RWPE2 (cell line): ENCODE data around the gene CTTNBP2NL.

Source experiments
- ATAC-seq: fragments of 200-7000 bp; cut with Tn5 transposase; 3 replicates; pipeline ENCODE4 v1.9.1; 2021; ENCODE audit warnings: low read depth
- DNase-seq: peaks from one replicate; pipeline ENCODE4 v3.0.0-alpha.2; 2020; ENCODE audit warnings: low spot score
- H3K27ac ChIP-seq: fragments of 450-650 bp; 2 replicates; pipeline ENCODE4 v1.5.1; 2017; ENCODE audit warnings: mild to moderate bottlenecking; ENCODE audit not compliant: poor library complexity, severe bottlenecking
- H3K27me3 ChIP-seq: fragments of 250-450 bp; sonication (Bioruptor Pico); 2 replicates; pipeline ENCODE4 v1.5.1; 2021; ENCODE audit warnings: mild to moderate bottlenecking, moderate library complexity; ENCODE audit not compliant: insufficient read depth, poor library complexity, severe bottlenecking
- H3K36me3 ChIP-seq: fragments of 250-450 bp; sonication (Bioruptor Pico); 2 replicates; pipeline ENCODE4 v1.5.1; 2020; ENCODE audit warnings: low read depth, mild to moderate bottlenecking, moderate library complexity
- H3K4me1 ChIP-seq: fragments of 250-450 bp; sonication (Bioruptor Pico); 2 replicates; pipeline ENCODE4 v1.5.1; 2021; ENCODE audit warnings: mild to moderate bottlenecking, moderate library complexity; ENCODE audit not compliant: insufficient read depth, poor library complexity, severe bottlenecking
- H3K4me3 ChIP-seq: fragments of 250-450 bp; sonication (Bioruptor Pico); 2 replicates; pipeline ENCODE4 v1.5.1; 2021; ENCODE audit warnings: mild to moderate bottlenecking, moderate library complexity; ENCODE audit not compliant: severe bottlenecking
- H3K9me3 ChIP-seq: fragments of 250-450 bp; sonication (Bioruptor Pico); 2 replicates; pipeline ENCODE4 v1.5.1; 2021; ENCODE audit warnings: mild to moderate bottlenecking, moderate library complexity; ENCODE audit not compliant: severe bottlenecking
- TF ChIP-seq, protein P1 (sequence below): fragments of 450-650 bp; IDR thresholded peaks from one replicate; pipeline ENCODE4 v1.5.1; 2017; ENCODE audit warnings: mild to moderate bottlenecking, moderate library complexity; ENCODE audit not compliant: poor library complexity, severe bottlenecking

The CTTNBP2NL gene

DNA sequence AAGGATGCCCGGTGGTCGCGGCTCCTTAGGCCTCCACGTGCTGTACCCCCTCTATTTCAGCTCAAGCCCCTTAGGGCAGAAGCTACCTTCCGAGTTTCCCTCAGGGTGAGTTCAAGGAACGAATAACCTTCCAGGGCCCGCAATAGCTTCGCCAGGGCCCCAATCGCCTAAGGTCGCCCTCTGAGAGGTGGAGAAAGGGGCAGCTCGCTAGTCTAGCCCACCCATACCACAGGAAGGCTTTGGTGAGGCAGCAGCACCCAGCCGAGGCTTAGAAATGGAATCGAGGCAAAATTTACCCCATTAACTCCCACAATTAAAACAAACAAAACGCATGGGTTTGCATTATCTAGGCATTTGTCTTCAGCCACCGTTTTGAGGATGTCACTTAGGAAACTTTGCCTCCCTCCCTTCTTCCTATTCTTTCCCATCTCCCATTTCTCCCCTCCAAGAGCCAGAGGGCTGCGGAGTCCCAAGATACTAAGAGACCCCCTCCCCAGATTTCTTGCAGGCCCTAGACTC, 113.7 kb downstream of the CTTNBP2NL start:
- Histone ChIP-seq H3K4me1 (no peaks in the 10 kb centered on the region), H3K27ac (no peak overlapping the region), H3K9me3 (no peaks in the 10 kb centered on the region), H3K36me3 (no peaks in the 10 kb centered on the region), H3K4me3 (no peak overlapping the region), H3K27me3 (no peaks in the 10 kb centered on the region)
- TF ChIP-seq, protein P1, sequence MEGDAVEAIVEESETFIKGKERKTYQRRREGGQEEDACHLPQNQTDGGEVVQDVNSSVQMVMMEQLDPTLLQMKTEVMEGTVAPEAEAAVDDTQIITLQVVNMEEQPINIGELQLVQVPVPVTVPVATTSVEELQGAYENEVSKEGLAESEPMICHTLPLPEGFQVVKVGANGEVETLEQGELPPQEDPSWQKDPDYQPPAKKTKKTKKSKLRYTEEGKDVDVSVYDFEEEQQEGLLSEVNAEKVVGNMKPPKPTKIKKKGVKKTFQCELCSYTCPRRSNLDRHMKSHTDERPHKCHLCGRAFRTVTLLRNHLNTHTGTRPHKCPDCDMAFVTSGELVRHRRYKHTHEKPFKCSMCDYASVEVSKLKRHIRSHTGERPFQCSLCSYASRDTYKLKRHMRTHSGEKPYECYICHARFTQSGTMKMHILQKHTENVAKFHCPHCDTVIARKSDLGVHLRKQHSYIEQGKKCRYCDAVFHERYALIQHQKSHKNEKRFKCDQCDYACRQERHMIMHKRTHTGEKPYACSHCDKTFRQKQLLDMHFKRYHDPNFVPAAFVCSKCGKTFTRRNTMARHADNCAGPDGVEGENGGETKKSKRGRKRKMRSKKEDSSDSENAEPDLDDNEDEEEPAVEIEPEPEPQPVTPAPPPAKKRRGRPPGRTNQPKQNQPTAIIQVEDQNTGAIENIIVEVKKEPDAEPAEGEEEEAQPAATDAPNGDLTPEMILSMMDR, result no peak
- ATAC-seq (no peak), DNase-seq (no peak)

DNA sequence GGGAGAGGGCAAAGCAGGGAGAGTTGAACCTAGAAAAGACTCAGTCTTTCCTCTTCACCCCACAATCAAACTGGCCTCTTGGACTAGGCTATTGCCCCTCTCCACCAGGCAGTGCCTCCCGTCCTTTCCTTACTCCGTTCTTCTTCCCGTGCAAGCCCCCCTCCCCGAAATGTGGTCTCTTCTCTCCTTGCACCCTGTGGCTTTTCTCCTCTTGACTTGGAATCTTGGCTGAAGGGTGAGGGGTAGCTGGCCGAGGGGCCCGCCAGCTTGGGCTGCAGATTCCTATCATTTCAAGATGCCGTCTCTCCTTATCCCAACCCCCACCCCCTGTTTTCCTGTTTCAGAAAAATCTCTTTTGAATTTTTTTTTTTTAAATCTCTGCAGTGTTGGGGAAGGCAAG, 114.3 kb downstream of the CTTNBP2NL start:
- H3K9me3 ChIP-seq, result no peaks in the 10 kb centered on the region
- no peak overlapping the region for H3K27ac ChIP-seq
- ATAC-seq (no peak), DNase-seq (no peak)
- TF ChIP-seq, protein P1, result no peak
- H3K4me3 ChIP-seq, result no peak overlapping the region
- H3K4me1 ChIP-seq, result no peaks in the 10 kb centered on the region
- no peaks in the 10 kb centered on the region for H3K36me3 ChIP-seq
- no peaks in the 10 kb centered on the region for H3K27me3 ChIP-seq
